ACC112 (cell line): Measurements from ENCODE around the gene AP2B1.

ENCODE experiments used
- H2AFZ ChIP-seq: fragments of 200-600 bp; sonication (generic); one replicate; pipeline ENCODE4 v1.6.0; 2017; ENCODE audit warnings: antibody characterized with exemption, low read length; ENCODE audit not compliant: unreplicated experiment
- H3K27ac ChIP-seq: fragments of 200-600 bp; sonication (generic); 2 replicates; pipeline ENCODE4 v1.5.1; 2014; ENCODE audit warnings: low read depth, mild to moderate bottlenecking, antibody characterized with exemption, low read length, moderate library complexity
- H3K27me3 ChIP-seq: fragments of 200-600 bp; sonication (generic); 2 replicates; pipeline ENCODE4 v1.6.1; 2014; ENCODE audit warnings: mild to moderate bottlenecking, antibody characterized with exemption, low read length, moderate library complexity, mixed read lengths; ENCODE audit not compliant: insufficient read depth
- H3K36me3 ChIP-seq: fragments of 200-600 bp; sonication (generic); 2 replicates; pipeline ENCODE4 v1.6.1; 2016; ENCODE audit warnings: mild to moderate bottlenecking, antibody characterized with exemption, low read length, moderate library complexity, mixed read lengths; ENCODE audit not compliant: insufficient read depth
- H3K4me1 ChIP-seq: fragments of 200-600 bp; sonication (generic); one replicate; pipeline ENCODE4 v1.6.1; 2016; ENCODE audit warnings: low read length, mixed read lengths; ENCODE audit not compliant: insufficient read depth, unreplicated experiment, control insufficient read depth
- H3K4me3 ChIP-seq: fragments of 200-600 bp; sonication (generic); 2 replicates; pipeline ENCODE4 v1.5.1; 2014; ENCODE audit warnings: mild to moderate bottlenecking, low read depth, low read length
- H3K79me2 ChIP-seq: fragments of 200-600 bp; sonication (generic); one replicate; pipeline ENCODE4 v1.6.0; 2016; ENCODE audit warnings: low read length; ENCODE audit not compliant: control insufficient read depth, unreplicated experiment, insufficient read depth

Gene AP2B1

DNA sequence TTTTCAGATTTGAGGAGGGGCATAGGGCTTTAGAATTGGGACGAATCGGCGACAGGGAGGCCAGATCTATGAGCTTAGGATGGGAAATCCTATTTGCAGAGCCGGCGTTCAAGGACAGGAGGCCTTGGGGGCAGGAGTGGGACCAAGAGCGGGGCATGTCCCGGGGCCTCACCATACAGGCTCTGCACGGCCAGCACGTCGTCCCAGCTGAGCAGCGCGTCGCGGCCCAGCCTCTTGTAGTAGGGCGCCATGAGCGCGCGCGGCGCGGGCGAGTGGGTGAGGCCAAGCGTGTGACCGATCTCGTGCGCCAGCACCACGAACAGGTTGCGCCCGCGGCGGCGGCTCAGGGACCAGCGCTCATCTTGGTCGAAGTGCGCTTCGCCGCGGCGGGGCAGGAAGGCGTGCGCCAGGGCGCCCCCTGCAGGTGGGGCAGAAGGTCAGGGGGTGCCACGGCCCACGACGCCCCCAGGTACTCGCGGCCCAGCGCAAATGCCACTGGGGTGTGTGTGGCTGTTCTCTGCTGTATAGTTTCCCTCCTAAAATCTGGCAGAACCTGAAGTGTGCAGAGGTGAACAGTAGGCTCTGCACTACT, 182.9 kb downstream of the AP2B1 start:
- Histone ChIP-seq H2AFZ (no peak overlapping the region), H3K27ac (no peak overlapping the region), H3K4me3 (no peak overlapping the region), H3K79me2 (no peaks in the 10 kb centered on the region), H3K4me1 (peaks cover 12% of the 10 kb centered on the region), H3K36me3 (no peaks in the 10 kb centered on the region), H3K27me3 (peaks cover 4% of the 10 kb centered on the region; the same call in 1 of the 2 replicates)

DNA sequence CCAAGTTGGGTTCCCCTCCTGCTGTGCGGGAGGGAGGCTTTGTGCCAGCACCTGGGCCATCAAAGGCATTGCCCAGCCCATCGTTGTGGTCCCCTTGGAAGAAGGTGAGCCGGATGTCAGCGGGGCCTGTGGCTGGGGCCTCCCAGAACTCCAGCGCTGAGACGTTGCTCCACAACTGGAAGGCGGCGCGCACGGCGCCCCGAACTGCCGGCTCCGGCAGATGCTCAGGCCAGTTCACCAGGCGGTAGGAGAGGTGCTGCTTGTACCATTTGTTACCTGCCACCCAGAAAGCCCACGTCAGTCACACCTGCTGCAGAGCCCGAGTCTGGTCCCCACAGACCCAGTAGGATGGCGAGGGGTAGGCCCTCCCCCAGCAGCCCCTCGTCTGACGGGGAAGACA, 186.0 kb downstream of the AP2B1 start:
- no peaks in the 10 kb centered on the region for H3K27me3 ChIP-seq
- peaks cover 19% of the 10 kb centered on the region for H3K4me1 ChIP-seq
- no peak overlapping the region for H3K27ac ChIP-seq
- no peak overlapping the region for H2AFZ ChIP-seq
- no peaks in the 10 kb centered on the region for H3K36me3 ChIP-seq
- H3K79me2 ChIP-seq, result no peaks in the 10 kb centered on the region
- no peak overlapping the region for H3K4me3 ChIP-seq

DNA sequence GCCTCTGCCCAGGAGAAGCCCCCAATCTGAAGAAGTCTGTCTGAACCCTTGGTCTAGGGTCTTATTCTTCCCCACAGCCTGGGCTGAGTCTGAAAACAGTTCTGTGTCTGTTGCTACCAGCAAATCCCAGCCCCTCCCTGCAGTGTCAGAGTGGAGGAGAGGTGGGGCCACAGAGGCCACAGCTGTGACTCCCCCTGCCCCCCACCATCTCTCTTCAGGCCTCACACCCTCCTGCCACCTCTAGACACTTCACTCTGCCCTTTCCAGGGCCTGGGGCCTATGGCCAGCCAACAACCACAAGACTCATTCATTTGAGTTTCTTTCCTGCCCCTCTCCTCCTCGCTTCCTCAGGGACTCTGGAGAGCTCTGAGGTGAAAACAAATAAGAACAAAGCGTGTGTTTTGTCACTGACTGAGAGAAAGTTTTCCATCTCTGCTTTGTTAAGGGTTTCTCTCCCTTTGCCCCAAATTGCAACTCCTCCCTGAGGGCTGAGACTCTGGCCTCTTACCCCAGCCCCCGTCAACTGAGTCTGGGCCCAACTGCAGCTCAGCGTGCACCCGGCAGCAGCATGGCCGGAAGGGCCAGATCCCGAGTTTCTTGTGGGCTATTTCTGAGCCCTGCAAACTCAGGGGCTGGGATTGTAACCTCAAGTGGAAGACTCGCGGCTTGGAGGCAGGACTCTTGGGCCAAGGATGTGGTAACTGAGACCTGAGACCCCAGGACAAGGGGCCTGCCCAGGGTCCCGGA, 186.7 kb downstream of the AP2B1 start:
- peaks cover 26% of the 10 kb centered on the region for H3K4me1 ChIP-seq
- H3K4me3 ChIP-seq, result no peak overlapping the region
- no peak overlapping the region for H3K27ac ChIP-seq
- H3K36me3 ChIP-seq, result no peaks in the 10 kb centered on the region
- H2AFZ ChIP-seq, result no peak overlapping the region
- H3K79me2 ChIP-seq, result no peaks in the 10 kb centered on the region
- H3K27me3 ChIP-seq, result no peaks in the 10 kb centered on the region

DNA sequence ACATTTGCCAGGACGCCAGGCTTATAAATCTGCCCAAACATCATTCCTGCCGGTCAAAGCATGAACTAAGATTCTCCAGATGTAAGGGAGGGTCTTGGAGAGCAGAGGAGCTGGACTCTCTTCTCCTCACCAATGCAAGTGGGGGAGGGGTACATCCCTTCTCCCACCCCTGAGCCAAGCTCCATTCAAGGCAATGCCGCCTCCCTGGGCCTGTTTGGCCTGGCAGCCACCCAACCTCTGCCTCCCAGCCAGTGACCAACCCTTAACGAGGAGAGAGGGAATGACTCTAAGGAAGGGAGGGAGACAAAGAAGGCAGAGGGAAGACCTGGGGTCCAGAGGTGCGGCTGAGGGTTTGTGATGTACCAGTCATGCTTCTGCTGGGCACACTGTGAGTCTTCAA, 187.4 kb downstream of the AP2B1 start:
- H3K79me2 ChIP-seq, result no peaks in the 10 kb centered on the region
- H3K4me3 ChIP-seq, result no peak overlapping the region
- H3K4me1 ChIP-seq, result peaks cover 26% of the 10 kb centered on the region
- no peak overlapping the region for H2AFZ ChIP-seq
- no peaks in the 10 kb centered on the region for H3K27me3 ChIP-seq
- no peaks in the 10 kb centered on the region for H3K36me3 ChIP-seq
- no peak overlapping the region for H3K27ac ChIP-seq

DNA sequence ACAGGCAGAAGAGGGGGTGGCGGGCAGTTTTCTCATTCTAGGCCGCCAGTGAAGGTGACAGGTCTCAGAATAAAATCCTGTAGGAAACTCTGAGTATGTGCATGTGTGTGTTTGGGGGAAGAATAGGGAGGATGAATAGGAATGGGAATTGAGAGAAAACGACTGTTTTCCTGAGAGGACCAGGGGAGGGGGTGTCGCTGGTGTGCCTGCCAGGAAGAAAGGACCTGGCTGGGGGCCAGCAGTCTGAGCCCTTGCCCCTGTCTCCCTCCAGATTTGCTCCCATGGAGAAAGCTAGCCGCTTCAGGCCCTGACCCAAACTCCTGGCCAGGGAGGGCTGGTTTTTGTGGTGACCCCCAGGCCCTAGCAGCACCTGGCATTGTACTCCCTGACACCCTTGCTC, 187.9 kb downstream of the AP2B1 start:
- Histone ChIP-seq H3K4me3 (no peak overlapping the region), H3K27me3 (no peaks in the 10 kb centered on the region), H3K27ac (no peak overlapping the region), H3K36me3 (no peaks in the 10 kb centered on the region), H3K79me2 (no peaks in the 10 kb centered on the region), H2AFZ (no peak overlapping the region), H3K4me1 (peaks cover 26% of the 10 kb centered on the region)

DNA sequence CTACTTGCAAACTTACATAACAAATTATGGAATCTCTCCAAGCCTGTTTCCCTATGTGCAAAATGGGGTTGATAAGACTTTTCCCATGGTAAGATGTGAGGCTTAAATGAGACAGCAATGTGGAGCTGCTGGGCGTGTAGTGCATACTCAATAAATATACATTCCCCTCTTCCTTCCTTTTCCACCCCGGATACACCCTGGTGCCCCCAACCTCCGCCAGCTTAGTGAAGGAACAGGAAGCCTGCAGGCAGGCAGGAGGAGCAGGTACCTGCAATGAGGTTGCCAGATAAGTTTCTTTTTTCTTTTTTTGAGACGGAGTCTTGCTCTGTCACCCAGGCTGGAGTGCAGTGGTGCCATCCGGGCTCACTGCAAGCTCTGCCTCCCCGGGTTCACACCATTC, 188.5 kb downstream of the AP2B1 start:
- no peak overlapping the region for H3K4me3 ChIP-seq
- no peaks in the 10 kb centered on the region for H3K36me3 ChIP-seq
- no peak overlapping the region for H3K27ac ChIP-seq

More for the DNA sequence above, 188.5 kb downstream of the AP2B1 start:
- H3K27me3 ChIP-seq, result no peaks in the 10 kb centered on the region
- H3K4me1 ChIP-seq, result peaks cover 26% of the 10 kb centered on the region
- no peaks in the 10 kb centered on the region for H3K79me2 ChIP-seq
- H2AFZ ChIP-seq, result no peak overlapping the region
